ENCODE results near the gene OMA1.

GRCh38 chr1:58594546-58594945 lies 48.0 kb upstream of the OMA1 start:
- TF ChIP-seq, protein P1, sequence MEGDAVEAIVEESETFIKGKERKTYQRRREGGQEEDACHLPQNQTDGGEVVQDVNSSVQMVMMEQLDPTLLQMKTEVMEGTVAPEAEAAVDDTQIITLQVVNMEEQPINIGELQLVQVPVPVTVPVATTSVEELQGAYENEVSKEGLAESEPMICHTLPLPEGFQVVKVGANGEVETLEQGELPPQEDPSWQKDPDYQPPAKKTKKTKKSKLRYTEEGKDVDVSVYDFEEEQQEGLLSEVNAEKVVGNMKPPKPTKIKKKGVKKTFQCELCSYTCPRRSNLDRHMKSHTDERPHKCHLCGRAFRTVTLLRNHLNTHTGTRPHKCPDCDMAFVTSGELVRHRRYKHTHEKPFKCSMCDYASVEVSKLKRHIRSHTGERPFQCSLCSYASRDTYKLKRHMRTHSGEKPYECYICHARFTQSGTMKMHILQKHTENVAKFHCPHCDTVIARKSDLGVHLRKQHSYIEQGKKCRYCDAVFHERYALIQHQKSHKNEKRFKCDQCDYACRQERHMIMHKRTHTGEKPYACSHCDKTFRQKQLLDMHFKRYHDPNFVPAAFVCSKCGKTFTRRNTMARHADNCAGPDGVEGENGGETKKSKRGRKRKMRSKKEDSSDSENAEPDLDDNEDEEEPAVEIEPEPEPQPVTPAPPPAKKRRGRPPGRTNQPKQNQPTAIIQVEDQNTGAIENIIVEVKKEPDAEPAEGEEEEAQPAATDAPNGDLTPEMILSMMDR (conservative IDR thresholded peaks at IDR 0.05 in 1 of 2, IDR thresholded peaks at IDR 0.05 in 1 of 2; ENCODE audit: extremely low read depth in 1 of 2, insufficient read depth in 1 of 2, low read depth in 1 of 2, low read length in 2 of 2) = no peak
- no peak for TF ChIP-seq EZH2 (IDR thresholded peaks at IDR 0.05; ENCODE audit: borderline replicate concordance, low read length)

Data from mammary epithelial cell (primary cell).